Ectodermal cell (in vitro differentiated cells): ENCODE measurements around the gene KRTAP1-4.

ENCODE experiments used
- H3K27ac ChIP-seq: 2 replicates; pipeline ENCODE4 v1.7.0; 2013; ENCODE audit warnings: mild to moderate bottlenecking, low read depth, low read length; ENCODE audit not compliant: insufficient read depth, poor library complexity, severe bottlenecking
- H3K27me3 ChIP-seq: 2 replicates; pipeline ENCODE4 v1.7.0; 2013; ENCODE audit warnings: mild to moderate bottlenecking, low read length; ENCODE audit not compliant: insufficient read depth, control insufficient read depth, poor library complexity, severe bottlenecking
- H3K36me3 ChIP-seq: one replicate; pipeline ENCODE4 v1.7.0; 2013; ENCODE audit warnings: low read length; ENCODE audit not compliant: control insufficient read depth, insufficient read depth
- H3K4me1 ChIP-seq: one replicate; pipeline ENCODE4 v1.7.0; 2013; ENCODE audit warnings: low read length; ENCODE audit not compliant: control insufficient read depth, insufficient read depth
- H3K4me3 ChIP-seq: 2 replicates; pipeline ENCODE4 v1.7.0; 2013; ENCODE audit warnings: low read depth, low read length, control low read depth; ENCODE audit not compliant: insufficient read depth
- H3K9me3 ChIP-seq: 2 replicates; pipeline ENCODE4 v1.7.0; 2013; ENCODE audit warnings: mild to moderate bottlenecking, low read length, moderate library complexity; ENCODE audit not compliant: control insufficient read depth
- WGBS, 2 experiments: methylation state at CpG; one replicate each; pipeline ENCODE4 v1.1.7; 2013; ENCODE audit warnings: missing lambda C conversion rate in 2 of 2; 5-methylcytosine and 5-hydroxymethylcytosine counted together

The KRTAP1-4 gene

DNA sequence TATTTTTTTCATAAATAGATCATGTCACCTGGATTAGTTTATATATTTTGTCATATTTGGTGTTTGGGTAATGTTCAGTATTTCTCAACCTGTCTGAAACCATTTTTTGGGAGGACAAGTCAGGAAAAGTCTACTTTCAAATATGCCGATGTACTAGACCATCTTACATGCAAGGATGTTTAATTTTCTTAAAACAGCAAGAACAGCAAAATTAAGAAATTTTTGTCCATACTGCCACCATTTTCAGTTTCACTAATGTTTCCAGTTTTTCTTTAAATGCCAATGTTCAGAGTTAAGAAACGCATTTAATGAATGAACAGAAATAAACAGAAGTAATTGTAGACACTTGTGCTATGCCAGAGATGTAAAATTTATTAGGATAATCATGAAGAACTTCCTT lies 36.9 kb downstream of the KRTAP1-4 start:
- Histone ChIP-seq H3K27me3 (no peaks in the 10 kb centered on the region), H3K36me3 (no peaks in the 10 kb centered on the region), H3K27ac (no peak overlapping the region), H3K4me3 (no peak overlapping the region), H3K4me1 (no peaks in the 10 kb centered on the region), H3K9me3 (no peaks in the 10 kb centered on the region)
- WGBS, 2 experiments: 88 to 92% methylated on average over 2 of the region's 2 CpGs

DNA sequence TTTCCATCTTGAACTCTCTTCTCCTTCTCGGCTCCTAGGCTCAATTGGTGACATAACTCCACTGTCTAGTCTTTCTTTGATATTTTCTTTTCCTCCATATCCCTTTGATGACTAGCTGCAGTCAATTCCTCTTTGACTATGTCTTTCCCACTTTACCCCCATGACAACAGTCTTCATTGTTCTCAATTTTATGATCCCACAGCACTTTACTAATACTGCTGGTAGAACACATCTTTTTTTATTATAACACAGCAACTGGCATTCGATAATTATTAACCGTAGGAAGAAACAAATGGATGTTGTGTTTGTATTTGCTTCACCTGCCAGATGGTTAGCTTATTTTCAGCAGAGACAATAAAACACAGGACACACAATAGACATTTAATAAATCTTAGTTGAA lies 37.3 kb downstream of the KRTAP1-4 start:
- H3K4me3 ChIP-seq: no peak overlapping the region
- no peak overlapping the region for H3K27ac ChIP-seq
- H3K4me1 ChIP-seq: no peaks in the 10 kb centered on the region
- no peaks in the 10 kb centered on the region for H3K36me3 ChIP-seq
- 95 to 99% methylated on average over 1 to 2 of the region's 3 CpGs for WGBS, 2 experiments
- H3K9me3 ChIP-seq: no peaks in the 10 kb centered on the region
- no peaks in the 10 kb centered on the region for H3K27me3 ChIP-seq

DNA sequence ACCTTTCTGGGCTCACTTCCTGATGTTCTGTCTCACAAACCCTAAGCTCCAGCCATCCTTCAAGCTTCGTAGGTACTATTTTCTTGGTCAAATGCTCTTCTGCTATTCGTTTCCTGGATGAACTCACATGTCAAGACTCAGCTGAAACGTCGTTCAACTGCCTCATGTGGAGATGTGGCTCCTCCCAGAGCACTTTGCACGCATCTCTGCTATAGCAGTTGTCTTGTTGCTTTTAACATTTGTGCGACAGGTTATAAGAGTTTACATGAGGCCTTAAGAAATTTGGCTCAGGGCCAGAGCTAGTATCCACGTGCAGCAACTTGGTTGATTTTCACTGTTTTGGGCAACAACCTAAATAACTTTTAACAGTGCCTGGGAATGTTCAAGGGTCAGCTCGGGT lies 43.1 kb downstream of the KRTAP1-4 start:
- 86 to 90% methylated on average over 8 of the region's 8 CpGs for WGBS, 2 experiments
- Histone ChIP-seq H3K4me1 (no peaks in the 10 kb centered on the region), H3K9me3 (no peaks in the 10 kb centered on the region), H3K27me3 (no peaks in the 10 kb centered on the region), H3K36me3 (no peaks in the 10 kb centered on the region), H3K27ac (no peak overlapping the region), H3K4me3 (no peak overlapping the region)

DNA sequence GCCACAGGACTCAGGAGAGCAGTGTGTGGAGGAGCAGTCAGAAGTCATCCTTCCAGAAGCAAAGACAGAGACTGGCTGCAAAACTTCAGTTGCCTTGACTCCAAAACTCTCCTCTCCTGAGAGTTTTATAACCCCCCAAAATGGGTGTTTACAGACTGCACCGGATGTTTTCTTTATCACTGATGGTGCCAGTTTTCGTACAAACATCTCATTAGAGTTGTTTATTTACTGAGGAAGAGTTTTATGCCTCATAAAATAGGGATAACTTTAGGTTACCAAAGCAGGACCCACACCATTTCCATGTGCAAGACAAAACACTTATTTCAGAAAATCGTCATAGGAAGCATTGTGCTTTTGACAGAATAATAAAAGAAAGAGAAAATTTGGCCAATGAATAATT lies 45.8 kb downstream of the KRTAP1-4 start, which contains the start of gene KRT40:
TSS of gene KRT40 (minus strand) at position 101 of the 400 bp plus-strand sequence. CDS start at position 48, 53 bp downstream.
- Histone ChIP-seq H3K36me3 (no peaks in the 10 kb centered on the region), H3K27ac (no peak within 1 kb of the TSS)
- WGBS, 2 experiments: 92 to 100% methylated on average over 2 of the region's 3 CpGs

DNA sequence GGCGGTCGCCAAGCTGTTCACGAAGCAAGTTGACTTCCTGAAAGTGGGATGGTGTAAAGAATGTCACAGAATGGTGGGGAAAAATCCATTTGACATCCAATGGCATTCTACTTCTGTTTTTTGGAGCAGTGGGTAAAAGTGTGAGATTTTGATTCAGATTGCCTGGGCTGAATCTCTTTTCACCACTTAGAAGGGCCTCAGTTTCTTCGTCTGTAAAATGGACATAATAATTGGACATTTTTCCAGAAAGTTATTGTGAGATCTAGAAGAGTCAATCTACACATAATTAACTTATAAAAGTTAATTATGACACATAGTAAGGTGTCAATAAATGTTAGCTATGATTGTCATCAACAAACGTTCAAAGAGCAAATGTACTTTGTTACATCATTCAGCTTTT lies 48.9 kb downstream of the KRTAP1-4 start:
- Histone ChIP-seq H3K4me1 (peaks cover 6% of the 10 kb centered on the region), H3K36me3 (no peaks in the 10 kb centered on the region), H3K27ac (no peak overlapping the region), H3K4me3 (no peak overlapping the region), H3K27me3 (no peaks in the 10 kb centered on the region), H3K9me3 (no peaks in the 10 kb centered on the region)
- WGBS, 2 experiments: 93 to 96% methylated on average over 4 to 5 of the region's 5 CpGs

More for the DNA sequence above, 45.8 kb downstream of the KRTAP1-4 start, which contains the start of gene KRT40:
- Histone ChIP-seq H3K9me3 (no peaks in the 10 kb centered on the region), H3K4me1 (peaks cover 6% of the 10 kb centered on the region), H3K27me3 (no peaks in the 10 kb centered on the region), H3K4me3 (no peak within 1 kb of the TSS)

DNA sequence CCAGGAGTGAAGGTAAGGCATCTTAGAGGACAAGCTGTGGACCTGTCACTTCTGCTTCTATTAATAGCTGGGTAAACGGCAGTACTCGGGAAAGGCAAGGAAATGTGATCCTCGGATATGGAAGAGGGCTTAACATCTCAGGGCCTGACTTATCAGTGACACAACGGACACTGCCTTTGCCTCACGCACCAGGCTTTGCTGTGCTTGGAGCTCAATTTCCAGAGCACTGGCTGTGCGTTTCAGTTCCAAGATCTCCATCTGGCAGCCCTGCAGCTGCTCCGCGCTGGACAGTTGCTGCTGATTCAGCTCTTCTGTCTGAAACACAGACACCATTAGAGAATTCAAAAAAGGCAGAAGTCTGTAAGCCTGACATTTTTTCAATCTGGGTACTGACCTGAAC lies 49.4 kb downstream of the KRTAP1-4 start:
- Histone ChIP-seq H3K4me3 (no peak overlapping the region), H3K4me1 (peaks cover 6% of the 10 kb centered on the region), H3K36me3 (no peaks in the 10 kb centered on the region), H3K27me3 (no peaks in the 10 kb centered on the region), H3K27ac (no peak overlapping the region), H3K9me3 (no peaks in the 10 kb centered on the region)
- WGBS, 2 experiments: 87 to 90% methylated on average over 8 of the region's 8 CpGs

DNA sequence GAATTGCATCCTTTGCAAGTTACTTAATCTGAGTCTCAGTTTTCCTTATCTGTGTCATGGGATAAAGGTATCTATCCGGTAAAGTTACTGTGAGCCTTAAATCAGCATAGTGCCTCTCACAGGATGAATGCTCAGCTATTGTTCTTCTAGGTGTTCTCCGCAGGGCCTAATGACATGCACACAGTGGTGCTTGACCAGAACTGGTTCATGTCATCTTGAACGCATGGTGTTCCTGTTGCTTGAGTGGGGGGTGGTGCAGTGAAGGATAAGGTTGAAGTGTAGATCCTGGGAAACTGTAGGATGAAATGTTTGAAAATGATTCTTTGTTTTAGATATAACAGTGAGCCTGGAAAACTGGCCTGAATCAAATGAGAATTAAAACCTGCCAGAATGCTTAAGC lies 49.9 kb downstream of the KRTAP1-4 start:
- no peak overlapping the region for H3K27ac ChIP-seq
- no peaks in the 10 kb centered on the region for H3K27me3 ChIP-seq
- no peaks in the 10 kb centered on the region for H3K9me3 ChIP-seq
- WGBS, 2 experiments: 70 to 72% methylated on average over 3 of the region's 3 CpGs
- H3K4me1 ChIP-seq: peaks cover 6% of the 10 kb centered on the region
- no peak overlapping the region for H3K4me3 ChIP-seq
- H3K36me3 ChIP-seq: no peaks in the 10 kb centered on the region
